Adrenal gland (tissue), 5 donors: ENCODE results near the gene SYT13.

Experiments
- POLR2A ChIP-seq, 2 donors: fragments of 450-650 bp; IDR thresholded peaks; one replicate each; pipeline ENCODE4 v1.6.1; 2017; ENCODE audit warnings: antibody characterized with exemption in 2 of 2, mild to moderate bottlenecking in 2 of 2, moderate library complexity in 1 of 2
- TF ChIP-seq, protein P1 (sequence below), 6 experiments: fragments of 450-650 bp in 4 of 6; fragments of 200-600 bp in 2 of 6; sonication (generic) in 1 of 6; IDR thresholded peaks; 1 replicate in 5 of 6; 2 replicates in 1 of 6; pipeline versions ENCODE4 v1.5.1 to v1.8.0; 2016 to 2021; ENCODE audit warnings: antibody characterized with exemption in 6 of 6, mild to moderate bottlenecking in 2 of 6, moderate library complexity in 1 of 6
- donor health status: DM: no; HTN: no; CAD: no.

DNA sequence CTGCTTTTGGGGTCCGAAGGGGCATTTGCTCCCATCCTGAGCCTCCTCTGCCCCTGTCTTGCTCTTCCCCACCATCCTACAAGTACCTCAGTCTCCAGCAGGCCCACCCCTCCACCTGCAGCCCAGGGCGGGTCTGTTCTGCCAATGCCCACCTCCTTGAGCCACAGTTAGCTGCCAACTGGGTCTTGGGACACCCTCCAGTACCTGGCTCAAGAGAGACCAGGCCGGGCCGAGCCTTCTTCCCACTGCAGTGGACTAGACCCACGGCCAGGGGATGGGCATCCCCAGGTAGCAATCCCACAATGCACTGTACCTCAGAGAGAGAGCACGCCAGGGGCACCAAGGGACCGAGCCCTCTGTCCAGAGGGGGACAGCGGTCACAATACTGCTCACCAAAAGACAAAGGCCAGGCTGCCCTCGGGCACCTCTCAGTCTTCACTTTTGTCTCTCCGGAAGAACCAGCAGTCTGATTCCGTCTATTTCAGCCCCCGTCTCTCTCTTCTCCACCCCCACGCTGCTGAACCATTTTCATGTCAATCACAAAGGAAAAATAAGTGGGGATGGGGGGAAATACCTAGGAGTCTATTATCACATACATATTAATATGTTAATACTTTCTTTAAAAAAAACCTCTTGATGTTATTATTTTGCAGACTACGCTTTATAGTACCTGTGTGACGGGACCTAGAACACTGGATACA, 51.7 kb downstream of the SYT13 start:
- TF ChIP-seq, protein P1, sequence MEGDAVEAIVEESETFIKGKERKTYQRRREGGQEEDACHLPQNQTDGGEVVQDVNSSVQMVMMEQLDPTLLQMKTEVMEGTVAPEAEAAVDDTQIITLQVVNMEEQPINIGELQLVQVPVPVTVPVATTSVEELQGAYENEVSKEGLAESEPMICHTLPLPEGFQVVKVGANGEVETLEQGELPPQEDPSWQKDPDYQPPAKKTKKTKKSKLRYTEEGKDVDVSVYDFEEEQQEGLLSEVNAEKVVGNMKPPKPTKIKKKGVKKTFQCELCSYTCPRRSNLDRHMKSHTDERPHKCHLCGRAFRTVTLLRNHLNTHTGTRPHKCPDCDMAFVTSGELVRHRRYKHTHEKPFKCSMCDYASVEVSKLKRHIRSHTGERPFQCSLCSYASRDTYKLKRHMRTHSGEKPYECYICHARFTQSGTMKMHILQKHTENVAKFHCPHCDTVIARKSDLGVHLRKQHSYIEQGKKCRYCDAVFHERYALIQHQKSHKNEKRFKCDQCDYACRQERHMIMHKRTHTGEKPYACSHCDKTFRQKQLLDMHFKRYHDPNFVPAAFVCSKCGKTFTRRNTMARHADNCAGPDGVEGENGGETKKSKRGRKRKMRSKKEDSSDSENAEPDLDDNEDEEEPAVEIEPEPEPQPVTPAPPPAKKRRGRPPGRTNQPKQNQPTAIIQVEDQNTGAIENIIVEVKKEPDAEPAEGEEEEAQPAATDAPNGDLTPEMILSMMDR (IDR thresholded peaks at IDR 0.05): no peak
- no peak for TF ChIP-seq POLR2A (IDR thresholded peaks at IDR 0.05)
